K562 (cell line): ENCODE data around the gene TMEM178A. TPM values are rescaled to one million over a fixed set of nuclear protein-coding genes. Genes with fewer than 3 reads are reported as not detected.
"Not testable (repeated sequence)": the region's sequence is repeated elsewhere in the genome, so short reads cannot be mapped to it uniquely, and the experiment has no call there.

ENCODE experiments used
- ATAC-seq: fragments of 200-7000 bp; cut with Tn5 transposase; 3 replicates; pipeline ENCODE4 v1.9.1; 2020; ENCODE audit warnings: moderate library complexity
- BruUV-seq: library from RNA; stranded (reverse); fragments of 400-500 nt; replicated peaks from 2 replicates; lab custom pipeline; 2021; lab: Mats Ljungman, UMichigan
- CTCF ChIA-PET: fragments of 300-600 bp; formaldehyde crosslinking; extraction: SDS; loops from one replicate; lab custom pipeline; 2021; ENCODE audit warnings: low intra/inter-chr PET ratio; lab: Yijun Ruan, JAX
- POLR2A ChIA-PET: fragments of 300-600, 350-650 bp; sonication (Branson Sonifier 250); formaldehyde crosslinking; extraction: SDS; loops from one replicate; lab custom pipeline; 2021; ENCODE audit warnings: antibody characterized with exemption, inconsistent platforms; lab: Yijun Ruan, JAX
- DNase-seq, 4 experiments: peaks; one replicate each; pipeline versions ENCODE4 v3.0.0 to v3.0.0-alpha.2; 2011 to 2018; ENCODE audit warnings: low spot score in 3 of 4, mixed read lengths in 3 of 4; ENCODE audit errors: extremely low read depth in 1 of 4
- FAIRE-seq: peaks from 2 replicates; lab custom pipeline; 2011; peaks lifted over from hg19 to GRCh38; lab: Jason Lieb, UNC
- H2AFZ ChIP-seq: 2 replicates; pipeline ENCODE4 v1.6.0; 2011; ENCODE audit warnings: low read depth, low read length, control low read depth, inconsistent platforms
- H3K27ac ChIP-seq: fragments of 200-600 bp; 3 replicates; pipeline ENCODE4 v1.8.0; 2011; ENCODE audit warnings: low read depth, mild to moderate bottlenecking, control low read depth, inconsistent platforms, low read length, moderate library complexity, mixed read lengths; ENCODE audit errors: extremely low read depth
- H3K27me3 ChIP-seq, 2 experiments: fragments of 300-600 bp in 1 of 2; 2 replicates in 1 of 2; 3 replicates in 1 of 2; pipeline versions ENCODE4 v1.6.0 to v1.8.0; 2011; ENCODE audit warnings: inconsistent platforms in 2 of 2, low read length in 2 of 2, mild to moderate bottlenecking in 1 of 2, mixed read lengths in 1 of 2, moderate library complexity in 1 of 2; ENCODE audit not compliant: control insufficient read depth in 2 of 2, insufficient read depth in 2 of 2
- H3K36me3 ChIP-seq: fragments of 300-600 bp; 3 replicates; pipeline ENCODE4 v1.8.0; 2011; ENCODE audit warnings: mild to moderate bottlenecking, low read length, inconsistent platforms; ENCODE audit not compliant: control insufficient read depth, insufficient read depth
- H3K4me1 ChIP-seq, 2 experiments: fragments of 200-600 bp in 1 of 2; replicated peaks in 1 of 2; 2 replicates in 1 of 2; 3 replicates in 1 of 2; pipeline versions ENCODE4 v1.5.1 to v1.8.0; 2011; ENCODE audit warnings: inconsistent platforms in 2 of 2, low read length in 2 of 2, mild to moderate bottlenecking in 1 of 2, mixed read lengths in 1 of 2, moderate library complexity in 1 of 2; ENCODE audit not compliant: control insufficient read depth in 2 of 2, insufficient read depth in 2 of 2
- H3K4me2 ChIP-seq: 2 replicates; pipeline ENCODE4 v1.6.1; 2011; ENCODE audit warnings: low read length, control low read depth, inconsistent platforms, mixed read lengths; ENCODE audit not compliant: insufficient read depth
- H3K4me3 ChIP-seq: fragments of 200-600 bp; sonication (generic), shearing (Covaris generic); 2 replicates; pipeline ENCODE4 v1.5.1; 2016; ENCODE audit warnings: control low read depth, inconsistent platforms
- H3K79me2 ChIP-seq: fragments of 200-600 bp; 3 replicates; pipeline ENCODE4 v1.8.0; 2011; ENCODE audit warnings: low read length, inconsistent platforms; ENCODE audit not compliant: control insufficient read depth, insufficient read depth
- H3K9ac ChIP-seq, 2 experiments: 2 replicates each; pipeline versions ENCODE4 v1.6.0 to v1.6.1; 2011; ENCODE audit warnings: low read depth in 2 of 2, low read length in 2 of 2, control low read depth in 1 of 2, inconsistent platforms in 1 of 2, mild to moderate bottlenecking in 1 of 2, mixed read lengths in 1 of 2; ENCODE audit not compliant: insufficient read depth in 1 of 2
- H3K9me1 ChIP-seq: one replicate; pipeline ENCODE4 v1.6.0; 2011; ENCODE audit warnings: inconsistent platforms, mild to moderate bottlenecking, low read length, moderate library complexity; ENCODE audit not compliant: control insufficient read depth, insufficient read depth
- H3K9me3 ChIP-seq: replicated peaks from 2 replicates; pipeline ENCODE4 v1.5.1; 2011; ENCODE audit warnings: low read depth, low read length, inconsistent platforms; ENCODE audit not compliant: control insufficient read depth, insufficient read depth
- H4K20me1 ChIP-seq: replicated peaks from 2 replicates; pipeline ENCODE4 v1.6.1; 2011; ENCODE audit warnings: low read length, inconsistent platforms, mixed read lengths; ENCODE audit not compliant: control insufficient read depth, insufficient read depth
- ATF1 ChIP-seq, 2 experiments: fragments of 450-650 bp in 1 of 2; IDR thresholded peaks; 2 replicates each; pipeline ENCODE4 v1.6.1; 2016; ENCODE audit warnings: missing compliant biosample characterization in 1 of 2, missing genetic modification characterization in 1 of 2
- CC2D1A ChIP-seq: fragments of 450-650 bp; IDR thresholded peaks from 2 replicates; pipeline ENCODE4 v1.6.1; 2017; ENCODE audit warnings: mild to moderate bottlenecking
- CREB1 ChIP-seq, 2 experiments: sonication (generic) in 1 of 2; formaldehyde crosslinking in 1 of 2; IDR thresholded peaks; 2 replicates each; pipeline versions ENCODE4 v1.6.1 to v1.8.0; 2012 to 2022; ENCODE audit warnings: inconsistent platforms in 1 of 2, mild to moderate bottlenecking in 1 of 2, missing genetic modification reagents in 1 of 2, moderate library complexity in 1 of 2
- HOXB6 ChIP-seq: fragments of 250-450 bp; sonication (Bioruptor Pico); IDR thresholded peaks from 2 replicates; pipeline ENCODE4 v1.5.1; 2022; ENCODE audit warnings: mild to moderate bottlenecking, borderline replicate concordance
- MTA3 ChIP-seq: fragments of 450-650 bp; formaldehyde crosslinking; IDR thresholded peaks from 2 replicates; pipeline ENCODE4 v1.6.1; 2017; ENCODE audit warnings: mild to moderate bottlenecking, borderline replicate concordance
- NELFE ChIP-seq: IDR thresholded peaks from 2 replicates; pipeline ENCODE4 v1.6.1; 2011; ENCODE audit warnings: mild to moderate bottlenecking; ENCODE audit not compliant: insufficient read depth, insufficient read length
- SMARCC2 ChIP-seq: fragments of 450-650 bp; IDR thresholded peaks from 2 replicates; pipeline ENCODE4 v1.6.1; 2017; ENCODE audit warnings: antibody characterized with exemption, moderate library complexity, mild to moderate bottlenecking, low read depth
- SNAPC5 ChIP-seq: fragments of 250-450 bp; sonication (Bioruptor Pico); IDR thresholded peaks from 2 replicates; pipeline ENCODE4 v1.8.0; 2021; ENCODE audit warnings: moderate library complexity, mild to moderate bottlenecking, inconsistent platforms
- TFAM ChIP-seq: fragments of 250-450 bp; sonication (Bioruptor Pico); conservative IDR thresholded peaks from 2 replicates; pipeline ENCODE4 v1.5.0; 2021; ENCODE audit warnings: mild to moderate bottlenecking, moderate library complexity
- ZBTB11 ChIP-seq, 3 experiments: fragments of 200-800 bp in 1 of 3; fragments of 250-450 bp in 1 of 3; fragments of 450-650 bp in 1 of 3; sonication (Bioruptor Pico) in 1 of 3; sonication (Bioruptor generic) in 1 of 3; formaldehyde crosslinking in 1 of 3; IDR thresholded peaks; 2 replicates each; pipeline versions ENCODE4 v1.6.1 to v1.8.0; 2016 to 2022; ENCODE audit warnings: mild to moderate bottlenecking in 2 of 3, missing genetic modification characterization in 2 of 3, missing compliant biosample characterization in 1 of 3, moderate library complexity in 1 of 3
- ZNF146 ChIP-seq: IDR thresholded peaks from one replicate; pipeline ENCODE4 v1.6.1; 2018; ENCODE audit warnings: missing compliant biosample characterization; ENCODE audit not compliant: unreplicated experiment
- ZSCAN29 ChIP-seq: fragments of 450-650 bp; IDR thresholded peaks from 2 replicates; pipeline ENCODE4 v1.6.1; 2017
- WGBS: fragments of 100-300 bp; shearing (Covaris generic); methylation state at CpG from one replicate; pipeline ENCODE4 v1.1.6; 2016; ENCODE audit warnings: low coverage, mixed read lengths; ENCODE audit not compliant: insufficient coverage; ENCODE audit errors: missing lambda C conversion rate; 5-methylcytosine and 5-hydroxymethylcytosine counted together
- in situ Hi-C: fragments of 300-500 bp; cut with MboI; formaldehyde crosslinking; loops from 4 replicates; pipeline ENCODE4 v1.15.0; 2018; ENCODE audit warnings: inconsistent platforms, mixed read lengths
- intact Hi-C: fragments of 100-400 bp; cut with micrococcal nuclease; formaldehyde crosslinking; loops from 2 replicates; pipeline ENCODE4 v1.14.2; 2022
- polyA plus RNA-seq, 8 experiments: library from polyadenylated mRNA; depleted of rRNA in 4 of 8; stranded (reverse) in 5 of 8; unstranded in 3 of 8; fragments of >200 nt; fragmentation: Nextera tagmentation in 2 of 8; fragmentation: Illumina TruSeq in 1 of 8; extraction: Ambion mirVana in 2 of 8; extraction: Trizol in 1 of 8; gene quantifications; 2 replicates each; pipeline versions ENCODE4 v1.2.1 to v1.2.3, GENCODE V29; 2011 to 2014; ENCODE audit warnings: inconsistent platforms in 1 of 8, missing spikeins in 1 of 8
- total RNA-seq, 7 experiments: library from RNA; depleted of rRNA in 6 of 7; stranded (reverse); fragments of >200 nt in 6 of 7; fragmentation: Illumina TruSeq in 2 of 7; extraction: Trizol in 2 of 7; gene quantifications; 2 replicates each; pipeline versions ENCODE4 v1.2.1 to v1.2.3, GENCODE V29; 2011 to 2021; ENCODE audit warnings: low replicate concordance in 1 of 7

The TMEM178A gene
- total and polyA plus RNA-seq, 9 of the 15 experiments (the other 6 are each of a cell fraction or from before 2014, with no cell fraction given) = 0.04 to 0.17 TPM; not detected in 7

- Histone ChIP-seq H3K9ac (no peak overlapping the region), H3K9me1 (no peaks in the 10 kb centered on the region), H3K27ac (no peak overlapping the region), H2AFZ (no peak overlapping the region), H3K36me3 (no peaks in the 10 kb centered on the region), H3K4me3 (no peak overlapping the region), H3K79me2 (no peaks in the 10 kb centered on the region), H3K4me2 (no peak overlapping the region), H3K27me3 (peaks cover 7 to 24% of the 10 kb centered on the region in 2 experiments; a peak in 4 of 5 replicates), H3K9me3 (no peaks in the 10 kb centered on the region), H4K20me1 (0 out of 2 replicates have a peak, but pooled peaks cover 1% of the 10 kb centered on the region), H3K4me1 (no peaks in the 10 kb centered on the region)
- WGBS = 11% methylated on average over 5 of the region's 5 CpGs
- TF ChIP-seq NELFE (no peak), SMARCC2 (no peak), TFAM (no peak), ZBTB11 (CRISPR knock-in tag; IDR thresholded peaks at IDR 0.05) (no peak), ZNF146 (no peak), ATF1 (CRISPR knock-in tag; IDR thresholded peaks at IDR 0.05) (no peak), ATF1 (tag; IDR thresholded peaks at IDR 0.05) (no peak), MTA3 (no peak), CREB1 (IDR thresholded peaks at IDR 0.05) (no peak), CREB1 (CRISPR knock-in tag; IDR thresholded peaks at IDR 0.05) (no peak), HOXB6 (CRISPR knock-in tag) (no peak), ZSCAN29 (no peak), CC2D1A (no peak), SNAPC5 (CRISPR knock-in tag) (no peak)
- FAIRE-seq (no peak), ATAC-seq (no peak), DNase-seq (no peak)
- no TSS peak for BruUV-seq
- ChIA-PET CTCF (no interaction called here), POLR2A (no interaction called here)
- in situ Hi-C loops = no loop called here
- intact Hi-C loops = loop anchor here (10.0 kb wide), 1 partner anchor 661 kb away; no protein-coding TSS in a partner anchor
These were observed 59.7 kb downstream of the TMEM178A start for GRCh38 chr2:39725401-39725800.

- H3K9me1 ChIP-seq, FAIRE-seq, DNase-seq, H3K36me3 ChIP-seq, H3K79me2 ChIP-seq, H3K4me2 ChIP-seq, in situ Hi-C loops, H3K9ac ChIP-seq, ATAC-seq, H3K4me1 ChIP-seq, BruUV-seq, H3K4me3 ChIP-seq, H3K27ac ChIP-seq, H4K20me1 ChIP-seq, H3K9me3 ChIP-seq, H2AFZ ChIP-seq: not testable (repeated sequence)
- WGBS = 43% methylated on average over 4 of the region's 4 CpGs
- POLR2A ChIA-PET = interaction anchor here (0.7 to 1.3 kb wide), 2 partner anchors 10 to 433 kb away, joined by 3 to 4 read pairs; no protein-coding TSS in a partner anchor
- intact Hi-C loops = loop anchor here (10.0 kb wide), 1 partner anchor 663 kb away; no protein-coding TSS in a partner anchor
- CTCF ChIA-PET = interaction anchor here (1.1 kb wide), 1 partner anchor 347 kb away, joined by 3 read pairs; no protein-coding TSS in a partner anchor
- peaks cover 3 to 14% of the 10 kb centered on the region in 2 experiments; a peak in 3 of 5 replicates for H3K27me3 ChIP-seq
These were observed 62.4 kb downstream of the TMEM178A start for GRCh38 chr2:39728085-39728484.
